GM18868 (cell line): ENCODE measurements around the gene HLCS.

Source experiments
- ATAC-seq: cut with Tn5 transposase; IDR thresholded peaks from one replicate; pipeline ENCODE4 v1.9.1; 2021; ENCODE audit warnings: mild to moderate bottlenecking, moderate library complexity; ENCODE audit not compliant: unreplicated experiment

HLCS gene

GRCh38 chr21:36749935-36750575 lies 216.4 kb downstream of the HLCS start:
- no peak for ATAC-seq

- ATAC-seq: no peak
Measured at GRCh38 chr21:36747815-36748383, 218.6 kb downstream of the HLCS start.

GRCh38 chr21:36747041-36747814 lies 219.2 kb downstream of the HLCS start:
- no peak for ATAC-seq

GRCh38 chr21:36745459-36745858 lies 221.0 kb downstream of the HLCS start:
- ATAC-seq: no peak

GRCh38 chr21:36744560-36745231 lies 221.8 kb downstream of the HLCS start:
- ATAC-seq: no peak

GRCh38 chr21:36744190-36744559 lies 222.3 kb downstream of the HLCS start:
- no peak for ATAC-seq

GRCh38 chr21:36743446-36743845 lies 223.0 kb downstream of the HLCS start:
- ATAC-seq: no peak

- ATAC-seq: no peak
Measured at GRCh38 chr21:36743008-36743407, 223.5 kb downstream of the HLCS start.

GRCh38 chr21:36741506-36741905 lies 225.0 kb downstream of the HLCS start:
- ATAC-seq: no peak

GRCh38 chr21:36738489-36739126 lies 227.9 kb downstream of the HLCS start:
- no peak for ATAC-seq

GRCh38 chr21:36735724-36736320 lies 230.6 kb downstream of the HLCS start:
- no peak for ATAC-seq

GRCh38 chr21:36735201-36735515 lies 231.3 kb downstream of the HLCS start:
- no peak for ATAC-seq

GRCh38 chr21:36734367-36735200 lies 231.9 kb downstream of the HLCS start:
- no peak for ATAC-seq

GRCh38 chr21:36733857-36734256 lies 232.6 kb downstream of the HLCS start:
- ATAC-seq: no peak

GRCh38 chr21:36732761-36733160 lies 233.7 kb downstream of the HLCS start:
- ATAC-seq: no peak

- no peak for ATAC-seq
Measured at GRCh38 chr21:36732217-36732616, 234.3 kb downstream of the HLCS start.

GRCh38 chr21:36730291-36731281 lies 235.9 kb downstream of the HLCS start:
- no peak for ATAC-seq

GRCh38 chr21:36729310-36729970 lies 237.0 kb downstream of the HLCS start:
- no peak for ATAC-seq
